Measurements from ENCODE around the gene LLCFC1.

LLCFC1 gene

DNA sequence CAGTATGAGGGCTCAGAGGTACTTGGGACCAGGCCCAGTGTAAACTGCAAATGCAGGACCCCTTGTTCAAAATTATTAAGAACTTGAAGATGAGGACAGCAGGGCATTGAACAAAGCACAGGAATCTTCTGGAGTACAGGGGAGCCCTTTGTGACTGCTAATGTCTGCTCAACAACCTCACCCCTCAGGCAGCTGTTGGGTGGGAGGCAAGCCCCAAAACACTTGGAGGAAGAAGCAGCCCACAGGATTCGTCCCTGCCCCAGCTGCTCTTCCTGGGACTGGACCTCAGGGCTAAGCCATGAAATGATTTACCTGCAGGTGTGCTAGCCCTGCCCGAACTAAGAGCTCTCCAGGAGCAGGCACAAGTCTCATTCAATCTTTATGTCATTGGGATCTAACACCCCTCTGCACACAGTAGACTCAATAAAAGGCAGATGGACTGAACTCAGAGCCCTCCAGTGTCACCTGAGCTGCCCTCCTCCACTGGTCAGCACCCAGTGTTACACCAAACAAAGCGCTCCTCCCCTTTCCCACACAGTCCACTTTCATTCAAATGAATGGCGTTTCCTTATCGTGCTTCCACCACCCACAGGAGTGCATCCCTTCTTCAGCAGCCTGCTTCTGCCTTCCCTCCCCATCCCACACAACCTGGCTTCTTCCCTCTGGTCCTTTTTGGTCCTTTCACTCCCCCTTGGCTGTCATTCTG lies 6.7 kb upstream of the LLCFC1 start:
- Histone ChIP-seq H3K9ac (ENCODE audit: low read length) (no peak overlapping the region), H3F3A (ENCODE audit: insufficient read depth, low read length) (no peaks in the 10 kb centered on the region), H4K20me1 (ENCODE audit: insufficient read depth, low read length) (no peaks in the 10 kb centered on the region), H3K9me2 (replicated peaks; ENCODE audit: insufficient read depth, low read length) (no peaks in the 10 kb centered on the region), H3K9me3 (replicated peaks; ENCODE audit: insufficient read depth, low read length) (no peaks in the 10 kb centered on the region), H2AFZ (ENCODE audit: low read length) (no peak overlapping the region), H3K36me3 (replicated peaks; ENCODE audit: insufficient read depth, low read length) (no peaks in the 10 kb centered on the region), H3K4me1 (ENCODE audit: low read length) (no peaks in the 10 kb centered on the region), H3K79me2 (ENCODE audit: low read length) (no peaks in the 10 kb centered on the region), H3K4me3 (ENCODE audit: low read length) (no peak overlapping the region), H3K4me2 (ENCODE audit: low read depth, low read length) (no peak overlapping the region), H3K27me3 (replicated peaks; ENCODE audit: insufficient read depth, low read length) (no peaks in the 10 kb centered on the region), H3K27ac (ENCODE audit: low read length) (no peak overlapping the region)
- TF ChIP-seq, protein P1, sequence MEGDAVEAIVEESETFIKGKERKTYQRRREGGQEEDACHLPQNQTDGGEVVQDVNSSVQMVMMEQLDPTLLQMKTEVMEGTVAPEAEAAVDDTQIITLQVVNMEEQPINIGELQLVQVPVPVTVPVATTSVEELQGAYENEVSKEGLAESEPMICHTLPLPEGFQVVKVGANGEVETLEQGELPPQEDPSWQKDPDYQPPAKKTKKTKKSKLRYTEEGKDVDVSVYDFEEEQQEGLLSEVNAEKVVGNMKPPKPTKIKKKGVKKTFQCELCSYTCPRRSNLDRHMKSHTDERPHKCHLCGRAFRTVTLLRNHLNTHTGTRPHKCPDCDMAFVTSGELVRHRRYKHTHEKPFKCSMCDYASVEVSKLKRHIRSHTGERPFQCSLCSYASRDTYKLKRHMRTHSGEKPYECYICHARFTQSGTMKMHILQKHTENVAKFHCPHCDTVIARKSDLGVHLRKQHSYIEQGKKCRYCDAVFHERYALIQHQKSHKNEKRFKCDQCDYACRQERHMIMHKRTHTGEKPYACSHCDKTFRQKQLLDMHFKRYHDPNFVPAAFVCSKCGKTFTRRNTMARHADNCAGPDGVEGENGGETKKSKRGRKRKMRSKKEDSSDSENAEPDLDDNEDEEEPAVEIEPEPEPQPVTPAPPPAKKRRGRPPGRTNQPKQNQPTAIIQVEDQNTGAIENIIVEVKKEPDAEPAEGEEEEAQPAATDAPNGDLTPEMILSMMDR (IDR thresholded peaks at IDR 0.05; ENCODE audit: low read length), result no peak
- TF ChIP-seq EZH2phosphoT487 (IDR thresholded peaks at IDR 0.05; ENCODE audit: low read length) (no peak), EZH2 (optimal IDR thresholded peaks at IDR 0.05; ENCODE audit: low read depth, low read length) (no peak)
- DNase-seq, result no peak

DNA sequence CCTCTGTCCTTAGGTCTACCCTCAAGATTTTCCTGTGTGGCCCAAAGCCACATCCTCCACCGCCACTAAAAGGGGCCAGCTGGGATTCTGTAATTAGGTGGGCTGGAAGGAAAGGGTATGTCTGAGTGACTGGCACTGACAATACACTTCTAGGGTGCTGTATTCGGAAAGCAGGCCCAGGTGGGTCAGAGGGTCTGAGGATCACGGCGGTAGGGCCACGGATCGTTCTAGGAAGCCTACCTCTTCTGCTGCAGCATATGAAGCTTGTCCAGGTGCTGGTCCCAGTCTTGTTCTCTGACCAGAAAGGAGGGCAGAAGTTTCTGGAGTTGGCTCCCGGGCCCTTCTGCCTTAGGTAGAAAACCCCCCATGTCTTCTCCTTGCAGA lies 6.2 kb upstream of the LLCFC1 start:
- Histone ChIP-seq H3K4me1 (ENCODE audit: low read length) (no peaks in the 10 kb centered on the region), H3K4me3 (ENCODE audit: low read length) (no peak overlapping the region), H3K9ac (ENCODE audit: low read length) (no peak overlapping the region), H3F3A (ENCODE audit: insufficient read depth, low read length) (no peaks in the 10 kb centered on the region), H4K20me1 (ENCODE audit: insufficient read depth, low read length) (no peaks in the 10 kb centered on the region), H3K27ac (ENCODE audit: low read length) (no peak overlapping the region), H3K9me3 (replicated peaks; ENCODE audit: insufficient read depth, low read length) (no peaks in the 10 kb centered on the region), H3K27me3 (replicated peaks; ENCODE audit: insufficient read depth, low read length) (no peaks in the 10 kb centered on the region), H3K4me2 (ENCODE audit: low read depth, low read length) (no peak overlapping the region), H2AFZ (ENCODE audit: low read length) (no peak overlapping the region), H3K9me2 (replicated peaks; ENCODE audit: insufficient read depth, low read length) (no peaks in the 10 kb centered on the region), H3K79me2 (ENCODE audit: low read length) (no peaks in the 10 kb centered on the region), H3K36me3 (replicated peaks; ENCODE audit: insufficient read depth, low read length) (no peaks in the 10 kb centered on the region)
- TF ChIP-seq, protein P1 (IDR thresholded peaks at IDR 0.05; ENCODE audit: low read length), result no peak
- TF ChIP-seq EZH2phosphoT487 (IDR thresholded peaks at IDR 0.05; ENCODE audit: low read length) (no peak), EZH2 (optimal IDR thresholded peaks at IDR 0.05; ENCODE audit: low read depth, low read length) (no peak)
- no peak for DNase-seq

DNA sequence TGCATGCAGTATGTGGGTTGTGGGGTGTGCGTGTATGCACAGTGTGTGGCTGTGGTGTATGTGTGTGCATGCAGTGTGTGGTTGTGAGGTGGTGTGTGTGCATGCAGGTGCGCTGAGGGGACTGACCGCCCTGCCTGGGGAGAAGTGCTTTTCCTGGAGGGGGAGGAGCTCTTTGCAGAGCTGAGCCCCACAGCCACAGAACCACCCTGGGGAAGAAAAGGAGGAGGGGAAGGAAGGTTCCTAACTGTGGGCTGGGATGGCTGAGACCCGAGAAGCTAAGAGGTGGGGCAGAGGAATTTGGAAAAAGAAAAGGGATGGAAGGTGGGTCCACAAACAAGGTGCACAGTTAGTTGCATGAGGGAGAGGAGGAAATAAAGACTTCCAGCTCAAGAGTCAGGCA lies 5.7 kb upstream of the LLCFC1 start, which contains the start of gene TRPV5:
Gene TRPV5 (minus strand): TSS at position 123 of the 400 bp plus-strand sequence. CDS start 287 bp downstream, outside the sequence.
- H3K4me3 ChIP-seq (ENCODE audit: low read length), result no peak within 1 kb of the TSS
- no peak for DNase-seq
- no peak within 1 kb of the TSS for H3K27ac ChIP-seq (ENCODE audit: low read length)
- H2AFZ ChIP-seq (ENCODE audit: low read length), result no peak within 1 kb of the TSS
- H3K36me3 ChIP-seq (replicated peaks; ENCODE audit: insufficient read depth, low read length), result no peaks in the 10 kb centered on the region
- no peaks in the 10 kb centered on the region for H3K79me2 ChIP-seq (ENCODE audit: low read length)
- TF ChIP-seq EZH2 (optimal IDR thresholded peaks at IDR 0.05; ENCODE audit: low read depth, low read length), result no peak
- TF ChIP-seq, protein P1 (IDR thresholded peaks at IDR 0.05; ENCODE audit: low read length), result no peak
- TF ChIP-seq EZH2phosphoT487 (IDR thresholded peaks at IDR 0.05; ENCODE audit: low read length), result no peak
- no peak within 1 kb of the TSS for H3K4me2 ChIP-seq (ENCODE audit: low read depth, low read length)
- no peaks in the 10 kb centered on the region for H3F3A ChIP-seq (ENCODE audit: insufficient read depth, low read length)
- H4K20me1 ChIP-seq (ENCODE audit: insufficient read depth, low read length), result no peaks in the 10 kb centered on the region
- H3K9ac ChIP-seq (ENCODE audit: low read length), result no peak within 1 kb of the TSS
- no peaks in the 10 kb centered on the region for H3K4me1 ChIP-seq (ENCODE audit: low read length)
- no peaks in the 10 kb centered on the region for H3K27me3 ChIP-seq (replicated peaks; ENCODE audit: insufficient read depth, low read length)
- no peaks in the 10 kb centered on the region for H3K9me2 ChIP-seq (replicated peaks; ENCODE audit: insufficient read depth, low read length)
- no peaks in the 10 kb centered on the region for H3K9me3 ChIP-seq (replicated peaks; ENCODE audit: insufficient read depth, low read length)

Data from MM.1S (cell line).